WERI-Rb-1 (cell line): ENCODE results near the gene VASN.

Source experiments
- DNase-seq: peaks from one replicate; pipeline ENCODE4 v3.0.0-alpha.2; 2020
- H3K27ac ChIP-seq: fragments of 250-450 bp; sonication (Bioruptor Pico); 2 replicates; pipeline ENCODE4 v1.5.1; 2020; ENCODE audit warnings: mild to moderate bottlenecking, moderate library complexity
- H3K27me3 ChIP-seq: fragments of 250-450 bp; sonication (Bioruptor Pico); 2 replicates; pipeline ENCODE4 v1.5.1; 2021; ENCODE audit warnings: mild to moderate bottlenecking, low read depth, moderate library complexity; ENCODE audit not compliant: insufficient read depth, severe bottlenecking
- H3K36me3 ChIP-seq: fragments of 250-450 bp; sonication (Bioruptor Pico); 2 replicates; pipeline ENCODE4 v1.5.1; 2020; ENCODE audit warnings: mild to moderate bottlenecking, moderate library complexity
- H3K4me3 ChIP-seq: 2 replicates; pipeline ENCODE4 v1.5.1; 2011; ENCODE audit warnings: low read depth, mild to moderate bottlenecking, control low read depth, low read length
- H3K9me3 ChIP-seq: fragments of 250-450 bp; sonication (Bioruptor Pico); 2 replicates; pipeline ENCODE4 v1.5.1; 2021; ENCODE audit warnings: mild to moderate bottlenecking, moderate library complexity; ENCODE audit not compliant: severe bottlenecking
- TF ChIP-seq, protein P1 (sequence below): IDR thresholded peaks from 2 replicates; pipeline ENCODE4 v1.5.1; 2011; ENCODE audit warnings: low read depth, mild to moderate bottlenecking, control low read depth, inconsistent platforms, low read length

Gene VASN

DNA sequence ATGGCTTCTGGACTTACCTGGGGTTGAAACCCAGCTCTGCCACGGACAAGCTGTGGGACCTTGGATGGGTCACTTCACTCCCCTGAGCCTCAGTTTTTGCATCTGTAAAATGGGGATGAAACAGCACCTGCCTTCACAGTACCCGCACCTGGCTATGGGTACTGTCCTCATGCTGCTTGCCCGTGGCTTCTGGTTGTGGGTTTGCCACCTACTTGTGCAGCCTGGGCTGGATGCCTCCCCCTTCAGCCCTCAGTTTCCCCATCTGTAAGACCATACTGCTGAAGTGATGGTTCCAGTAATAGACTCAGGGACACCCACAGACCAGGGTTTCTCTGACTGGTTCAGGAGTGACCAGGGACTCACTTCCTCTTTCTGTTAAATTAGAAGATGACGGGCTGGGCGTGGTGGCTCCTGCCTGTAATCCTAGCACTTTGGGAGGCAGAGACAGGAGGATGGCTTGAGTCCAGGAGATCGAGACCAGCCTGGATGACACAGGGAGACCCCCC, 46.3 kb upstream of the VASN start:
- TF ChIP-seq, protein P1, sequence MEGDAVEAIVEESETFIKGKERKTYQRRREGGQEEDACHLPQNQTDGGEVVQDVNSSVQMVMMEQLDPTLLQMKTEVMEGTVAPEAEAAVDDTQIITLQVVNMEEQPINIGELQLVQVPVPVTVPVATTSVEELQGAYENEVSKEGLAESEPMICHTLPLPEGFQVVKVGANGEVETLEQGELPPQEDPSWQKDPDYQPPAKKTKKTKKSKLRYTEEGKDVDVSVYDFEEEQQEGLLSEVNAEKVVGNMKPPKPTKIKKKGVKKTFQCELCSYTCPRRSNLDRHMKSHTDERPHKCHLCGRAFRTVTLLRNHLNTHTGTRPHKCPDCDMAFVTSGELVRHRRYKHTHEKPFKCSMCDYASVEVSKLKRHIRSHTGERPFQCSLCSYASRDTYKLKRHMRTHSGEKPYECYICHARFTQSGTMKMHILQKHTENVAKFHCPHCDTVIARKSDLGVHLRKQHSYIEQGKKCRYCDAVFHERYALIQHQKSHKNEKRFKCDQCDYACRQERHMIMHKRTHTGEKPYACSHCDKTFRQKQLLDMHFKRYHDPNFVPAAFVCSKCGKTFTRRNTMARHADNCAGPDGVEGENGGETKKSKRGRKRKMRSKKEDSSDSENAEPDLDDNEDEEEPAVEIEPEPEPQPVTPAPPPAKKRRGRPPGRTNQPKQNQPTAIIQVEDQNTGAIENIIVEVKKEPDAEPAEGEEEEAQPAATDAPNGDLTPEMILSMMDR, result no peak
- no peak overlapping the region for H3K4me3 ChIP-seq
- H3K9me3 ChIP-seq, result no peaks in the 10 kb centered on the region
- DNase-seq, result no peak
- no peaks in the 10 kb centered on the region; the same call in none of the 2 replicates for H3K36me3 ChIP-seq
- no peak overlapping the region for H3K27ac ChIP-seq
- no peaks in the 10 kb centered on the region for H3K27me3 ChIP-seq

- Histone ChIP-seq H3K27ac (peak overlapping the region; percentile 76), H3K27me3 (no peaks in the 10 kb centered on the region), H3K9me3 (no peaks in the 10 kb centered on the region), H3K4me3 (no peak overlapping the region), H3K36me3 (peaks cover 4% of the 10 kb centered on the region)
- DNase-seq, result no peak
- TF ChIP-seq, protein P1, result no peak
These were observed 44.1 kb upstream of the VASN start for GRCh38 chr16:4327386-4328045.

DNA sequence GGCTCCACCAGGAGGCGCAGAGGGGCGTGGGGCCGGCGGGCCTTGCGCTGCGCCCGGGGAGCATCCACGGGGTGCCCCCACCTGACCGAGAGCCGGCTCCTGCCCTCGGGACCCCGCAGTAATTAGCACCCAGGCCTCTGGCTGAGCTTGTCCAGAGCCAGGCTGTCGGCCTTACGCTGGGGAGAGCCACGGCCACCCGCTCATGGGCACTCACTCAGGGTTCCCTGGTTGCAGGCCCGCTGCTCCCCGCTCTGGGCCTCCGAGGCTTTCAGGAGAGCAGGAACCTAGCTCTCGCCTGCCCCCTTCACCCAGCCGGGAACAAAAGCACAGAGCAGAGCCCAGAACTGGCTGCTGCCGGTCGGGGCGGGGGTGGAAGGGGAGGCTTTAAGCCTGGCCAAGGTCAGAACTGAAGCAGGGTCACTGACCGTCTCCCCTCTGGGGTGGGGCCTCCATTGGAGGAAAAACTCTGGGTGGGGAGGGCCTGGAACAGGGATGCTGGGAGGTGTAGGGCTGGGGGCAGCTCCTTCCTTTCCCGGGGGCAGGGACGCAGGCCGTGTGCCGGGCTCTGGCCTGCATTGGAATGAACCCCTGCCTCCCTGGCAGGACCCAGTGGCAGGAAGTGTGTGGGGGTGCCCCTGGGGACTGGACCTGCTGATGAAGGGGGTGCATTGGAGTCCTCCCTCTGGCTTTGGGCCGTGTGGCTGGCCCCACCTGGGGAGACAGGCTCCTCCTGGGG, 43.4 kb upstream of the VASN start:
- DNase-seq, result peak; percentile 86
- Histone ChIP-seq H3K27ac (peak overlapping the region; percentile 76), H3K4me3 (no peak overlapping the region), H3K9me3 (no peaks in the 10 kb centered on the region), H3K36me3 (peaks cover 6% of the 10 kb centered on the region), H3K27me3 (no peaks in the 10 kb centered on the region)
- TF ChIP-seq, protein P1, result peak; percentile 69

GRCh38 chr16:4328782-4329775, 42.6 kb upstream of the VASN start:
- TF ChIP-seq, protein P1, result no peak
- Histone ChIP-seq H3K27me3 (no peaks in the 10 kb centered on the region), H3K36me3 (peaks cover 12% of the 10 kb centered on the region), H3K27ac (peak overlapping the region; percentile 76), H3K4me3 (no peak overlapping the region), H3K9me3 (no peaks in the 10 kb centered on the region)
- no peak for DNase-seq

- DNase-seq, result peak; percentile 77
- H3K4me3 ChIP-seq, result no peak overlapping the region
- TF ChIP-seq, protein P1, result peak; percentile 94
These were observed 41.3 kb upstream of the VASN start for GRCh38 chr16:4330277-4330874.

More at GRCh38 chr16:4330277-4330874, 41.3 kb upstream of the VASN start:
- Histone ChIP-seq H3K9me3 (no peaks in the 10 kb centered on the region), H3K27ac (no peak overlapping the region), H3K27me3 (no peaks in the 10 kb centered on the region), H3K36me3 (peaks cover 21% of the 10 kb centered on the region)
